ENCODE data around the gene C6orf62. TPM values are rescaled to one million over a fixed set of nuclear protein-coding genes. Genes with fewer than 3 reads are reported as not detected.
"Not testable (repeated sequence)": the region's sequence is repeated elsewhere in the genome, so short reads cannot be mapped to it uniquely, and the experiment has no call there.

C6orf62 gene
- polyA plus RNA-seq, 2 of the 4 experiments (the other 2 are of a cell fraction): 66.3 to 73.4 TPM

- Histone ChIP-seq H3K4me2 (no peak overlapping the region), H3K27ac (peak overlapping the region; percentile 33 to 60; a peak in 3 of 6 replicates), H3K4me1 (0 out of 3 replicates have a peak, but pooled peaks cover 6% of the 10 kb centered on the region), H3K4me3 (no peak overlapping the region), H3K9me3 (peaks cover 8% of the 10 kb centered on the region; the same call in 2 of the 3 replicates)
- POLR2A ChIA-PET: no interaction called here
- ATAC-seq: no peak
- CTCF ChIA-PET: interaction anchor here (1.4 kb wide), 1 partner anchor 11 kb away, joined by 5 read pairs; no protein-coding TSS in a partner anchor
- TF ChIP-seq NFE2L2 (conservative IDR thresholded peaks at IDR 0.05; ENCODE audit: low read length): peak; percentile 82
- TF ChIP-seq MAFK (IDR thresholded peaks at IDR 0.05; ENCODE audit: partially characterized antibody): peak; percentile 90
- no peak for TF ChIP-seq SREBF2 (IDR thresholded peaks at IDR 0.05)
- DNase-seq (ENCODE audit: low read depth in 1 of 2, low spot score in 1 of 2): peak in 1 of 2 experiments; percentile 29
- no peak for FAIRE-seq
Observed at GRCh38 chr6:24755279-24755678, 36.3 kb upstream of the C6orf62 start.

GRCh38 chr6:24754378-24754777 lies 35.4 kb upstream of the C6orf62 start:
- H3K27ac ChIP-seq; H3K4me1 ChIP-seq; H3K9me3 ChIP-seq; H3K4me3 ChIP-seq; ATAC-seq; POLR2A ChIA-PET; FAIRE-seq; DNase-seq (ENCODE audit: low read depth in 1 of 2, low spot score in 1 of 2); H3K4me2 ChIP-seq: not testable (repeated sequence)
- CTCF ChIA-PET: interaction anchor here (1.7 kb wide), 1 partner anchor 11 kb away, joined by 7 read pairs; no protein-coding TSS in a partner anchor
- WGBS (ENCODE audit: missing lambda C conversion rate): 64% methylated on average over 4 of the region's 4 CpGs

- Histone ChIP-seq H3K27ac (no peak overlapping the region), H3K4me2 (no peak overlapping the region), H3K9me3 (peaks cover 8% of the 10 kb centered on the region; the same call in 2 of the 3 replicates), H3K4me3 (no peak overlapping the region), H3K4me1 (0 out of 3 replicates have a peak, but pooled peaks cover 6% of the 10 kb centered on the region)
- 51% methylated on average over 2 of the region's 2 CpGs for WGBS (ENCODE audit: missing lambda C conversion rate)
- DNase-seq (ENCODE audit: low read depth in 1 of 2, low spot score in 1 of 2) (no peak), ATAC-seq (no peak), FAIRE-seq (no peak)
- ChIA-PET CTCF (interaction anchor here (1.7 kb wide), 1 partner anchor 12 kb away, joined by 7 read pairs; no protein-coding TSS in a partner anchor), POLR2A (no interaction called here)
- TF ChIP-seq EP300 (IDR thresholded peaks at IDR 0.05): no peak
Observed at GRCh38 chr6:24753545-24753944, 34.6 kb upstream of the C6orf62 start.

GRCh38 chr6:24752917-24753492 lies 34.1 kb upstream of the C6orf62 start:
- Histone ChIP-seq H3K4me3 (no peak overlapping the region), H3K4me2 (no peak overlapping the region), H3K27ac (no peak overlapping the region), H3K9me3 (peaks cover 8% of the 10 kb centered on the region; the same call in 2 of the 3 replicates), H3K4me1 (0 out of 3 replicates have a peak, but pooled peaks cover 6% of the 10 kb centered on the region)
- POLR2A ChIA-PET: no interaction called here
- 95% methylated on average over 1 of the region's 1 CpG for WGBS (ENCODE audit: missing lambda C conversion rate)
- DNase-seq (ENCODE audit: low read depth in 1 of 2, low spot score in 1 of 2) (no peak), FAIRE-seq (no peak), ATAC-seq (no peak)
- CTCF ChIA-PET: interaction anchor here (1.7 kb wide), 1 partner anchor 13 kb away, joined by 7 read pairs; no protein-coding TSS in a partner anchor
- TF ChIP-seq CEBPB (IDR thresholded peaks at IDR 0.05) (peak; percentile 36 to 40; a peak in 2 of 4 replicates), KDM1A (IDR thresholded peaks at IDR 0.05; ENCODE audit: low read depth) (no peak)

GRCh38 chr6:24752503-24752902 lies 33.5 kb upstream of the C6orf62 start:
- no peak overlapping the region for H3K4me3 ChIP-seq
- peaks cover 8% of the 10 kb centered on the region; the same call in 2 of the 3 replicates for H3K9me3 ChIP-seq
- POLR2A ChIA-PET: no interaction called here
- WGBS (ENCODE audit: missing lambda C conversion rate): 70% methylated on average over 2 of the region's 2 CpGs
- H3K27ac ChIP-seq: no peak overlapping the region
- 0 out of 3 replicates have a peak, but pooled peaks cover 6% of the 10 kb centered on the region for H3K4me1 ChIP-seq
- CTCF ChIA-PET: interaction anchor here (1.7 kb wide), 1 partner anchor 13 kb away, joined by 7 read pairs; no protein-coding TSS in a partner anchor
- FAIRE-seq: no peak
- TF ChIP-seq FOSB (CRISPR knock-in tag; IDR thresholded peaks at IDR 0.05): no peak
- TF ChIP-seq EHMT2 (IDR thresholded peaks at IDR 0.05; ENCODE audit: low read depth): no peak
- TF ChIP-seq RNF2 (IDR thresholded peaks at IDR 0.05; ENCODE audit: borderline replicate concordance, low read depth): no peak
- TF ChIP-seq EP300 (IDR thresholded peaks at IDR 0.05): no peak
- TF ChIP-seq MAZ (IDR thresholded peaks at IDR 0.05; ENCODE audit: borderline replicate concordance, low read depth, low read length): no peak
- no peak for TF ChIP-seq JUN (IDR thresholded peaks at IDR 0.05)
- no peak for TF ChIP-seq RFX5 (IDR thresholded peaks at IDR 0.05)
- no peak for TF ChIP-seq TP53 (CRISPR knock-in tag; IDR thresholded peaks at IDR 0.05)
- TF ChIP-seq FOXS1 (CRISPR knock-in tag; IDR thresholded peaks at IDR 0.05): no peak
- TF ChIP-seq MYC (IDR thresholded peaks at IDR 0.05; ENCODE audit: borderline replicate concordance, low read length): no peak
- no peak for TF ChIP-seq HOXB5 (CRISPR knock-in tag; IDR thresholded peaks at IDR 0.05)
- no peak for DNase-seq (ENCODE audit: low read depth in 1 of 2, low spot score in 1 of 2)
- ATAC-seq: no peak
- H3K4me2 ChIP-seq: no peak overlapping the region

- CTCF ChIA-PET; H3K4me3 ChIP-seq; ATAC-seq; FAIRE-seq; DNase-seq (ENCODE audit: low read depth in 1 of 2, low spot score in 1 of 2); H3K9me3 ChIP-seq; H3K4me1 ChIP-seq; POLR2A ChIA-PET; H3K4me2 ChIP-seq; H3K27ac ChIP-seq: not testable (repeated sequence)
- WGBS (ENCODE audit: missing lambda C conversion rate): 85% methylated on average over 3 of the region's 3 CpGs
Observed at GRCh38 chr6:24750878-24751277, 31.9 kb upstream of the C6orf62 start.

Measured in A549 (cell line).